ENCODE measurements around the gene MRGPRX3.
"Not testable (repeated sequence)": the region's sequence is repeated elsewhere in the genome, so short reads cannot be mapped to it uniquely, and the experiment has no call there.

Gene MRGPRX3

DNA sequence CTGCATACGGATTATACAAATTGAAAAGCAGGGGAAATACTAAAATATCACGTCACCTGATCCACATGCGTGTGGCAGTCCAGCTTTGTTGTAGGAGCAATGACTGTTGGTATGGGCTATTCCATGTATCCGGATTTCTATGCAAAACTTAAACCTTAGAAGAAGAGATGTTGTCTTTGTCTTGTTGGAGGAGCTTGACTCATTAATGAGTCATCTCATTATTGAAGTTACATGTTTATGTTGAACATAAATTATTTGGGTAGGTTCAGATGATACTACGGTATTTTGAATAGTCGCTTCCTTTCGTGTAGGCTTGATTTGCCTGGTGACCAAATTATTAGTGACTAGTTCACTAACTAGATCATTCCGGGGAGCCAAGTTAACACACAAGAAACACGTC is 25.7 kb upstream of the MRGPRX3 start:
- Histone ChIP-seq H3K4me3 (IDR thresholded peaks at IDR 0.05; ENCODE audit: insufficient read depth, low read depth, low read length) (no peak overlapping the region), H3K9ac (no peak overlapping the region), H3K36me3 (ENCODE audit: insufficient read depth) (no peaks in the 10 kb centered on the region; the same call in 1 of the 2 replicates), H3K4me2 (peak overlapping the region; percentile 64; the same call in 1 of the 2 replicates), H4K20me1 (ENCODE audit: insufficient read depth) (no peaks in the 10 kb centered on the region), H3K27ac (no peak overlapping the region), H3K79me2 (ENCODE audit: insufficient read depth, low read depth) (peaks cover 20% of the 10 kb centered on the region), H3K4me1 (ENCODE audit: low read depth, poor library complexity, severe bottlenecking) (peaks cover 17% of the 10 kb centered on the region), H3K27me3 (ENCODE audit: insufficient read depth, low read depth) (no peaks in the 10 kb centered on the region), H2AFZ (ENCODE audit: low read depth) (no peak overlapping the region)
- TF ChIP-seq, protein P1, sequence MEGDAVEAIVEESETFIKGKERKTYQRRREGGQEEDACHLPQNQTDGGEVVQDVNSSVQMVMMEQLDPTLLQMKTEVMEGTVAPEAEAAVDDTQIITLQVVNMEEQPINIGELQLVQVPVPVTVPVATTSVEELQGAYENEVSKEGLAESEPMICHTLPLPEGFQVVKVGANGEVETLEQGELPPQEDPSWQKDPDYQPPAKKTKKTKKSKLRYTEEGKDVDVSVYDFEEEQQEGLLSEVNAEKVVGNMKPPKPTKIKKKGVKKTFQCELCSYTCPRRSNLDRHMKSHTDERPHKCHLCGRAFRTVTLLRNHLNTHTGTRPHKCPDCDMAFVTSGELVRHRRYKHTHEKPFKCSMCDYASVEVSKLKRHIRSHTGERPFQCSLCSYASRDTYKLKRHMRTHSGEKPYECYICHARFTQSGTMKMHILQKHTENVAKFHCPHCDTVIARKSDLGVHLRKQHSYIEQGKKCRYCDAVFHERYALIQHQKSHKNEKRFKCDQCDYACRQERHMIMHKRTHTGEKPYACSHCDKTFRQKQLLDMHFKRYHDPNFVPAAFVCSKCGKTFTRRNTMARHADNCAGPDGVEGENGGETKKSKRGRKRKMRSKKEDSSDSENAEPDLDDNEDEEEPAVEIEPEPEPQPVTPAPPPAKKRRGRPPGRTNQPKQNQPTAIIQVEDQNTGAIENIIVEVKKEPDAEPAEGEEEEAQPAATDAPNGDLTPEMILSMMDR (conservative IDR thresholded peaks at IDR 0.05; ENCODE audit: low read depth, low read length), result no peak

- no peaks in the 10 kb centered on the region for H3K36me3 ChIP-seq (ENCODE audit: insufficient read depth)
- H3K4me1 ChIP-seq (ENCODE audit: low read depth, poor library complexity, severe bottlenecking), result peaks cover 17% of the 10 kb centered on the region
- no peaks in the 10 kb centered on the region for H3K27me3 ChIP-seq (ENCODE audit: insufficient read depth, low read depth)
- no peak overlapping the region for H3K27ac ChIP-seq
- no peaks in the 10 kb centered on the region for H4K20me1 ChIP-seq (ENCODE audit: insufficient read depth)
- peaks cover 20% of the 10 kb centered on the region for H3K79me2 ChIP-seq (ENCODE audit: insufficient read depth, low read depth)
- no peak overlapping the region for H3K9ac ChIP-seq
- H3K4me3 ChIP-seq (IDR thresholded peaks at IDR 0.05; ENCODE audit: insufficient read depth, low read depth, low read length), result no peak overlapping the region
- no peak overlapping the region for H2AFZ ChIP-seq (ENCODE audit: low read depth)
- TF ChIP-seq, protein P1 (conservative IDR thresholded peaks at IDR 0.05; ENCODE audit: low read depth, low read length), result no peak
- H3K4me2 ChIP-seq, result no peak overlapping the region
These were observed 24.1 kb upstream of the MRGPRX3 start for GRCh38 chr11:18108254-18108653.

GRCh38 chr11:18111005-18111404 is 21.4 kb upstream of the MRGPRX3 start:
- peaks cover 6% of the 10 kb centered on the region for H3K4me1 ChIP-seq (ENCODE audit: low read depth, poor library complexity, severe bottlenecking)
- H2AFZ ChIP-seq (ENCODE audit: low read depth), result no peak overlapping the region
- no peak overlapping the region for H3K4me3 ChIP-seq (IDR thresholded peaks at IDR 0.05; ENCODE audit: insufficient read depth, low read depth, low read length)
- H3K36me3 ChIP-seq (ENCODE audit: insufficient read depth), result no peaks in the 10 kb centered on the region
- H3K27me3 ChIP-seq (ENCODE audit: insufficient read depth, low read depth), result no peaks in the 10 kb centered on the region
- no peaks in the 10 kb centered on the region for H4K20me1 ChIP-seq (ENCODE audit: insufficient read depth)
- TF ChIP-seq, protein P1 (conservative IDR thresholded peaks at IDR 0.05; ENCODE audit: low read depth, low read length), result no peak
- H3K4me2 ChIP-seq, result no peak overlapping the region
- H3K27ac ChIP-seq, result no peak overlapping the region
- no peaks in the 10 kb centered on the region for H3K79me2 ChIP-seq (ENCODE audit: insufficient read depth, low read depth)
- H3K9ac ChIP-seq, result no peak overlapping the region

DNA sequence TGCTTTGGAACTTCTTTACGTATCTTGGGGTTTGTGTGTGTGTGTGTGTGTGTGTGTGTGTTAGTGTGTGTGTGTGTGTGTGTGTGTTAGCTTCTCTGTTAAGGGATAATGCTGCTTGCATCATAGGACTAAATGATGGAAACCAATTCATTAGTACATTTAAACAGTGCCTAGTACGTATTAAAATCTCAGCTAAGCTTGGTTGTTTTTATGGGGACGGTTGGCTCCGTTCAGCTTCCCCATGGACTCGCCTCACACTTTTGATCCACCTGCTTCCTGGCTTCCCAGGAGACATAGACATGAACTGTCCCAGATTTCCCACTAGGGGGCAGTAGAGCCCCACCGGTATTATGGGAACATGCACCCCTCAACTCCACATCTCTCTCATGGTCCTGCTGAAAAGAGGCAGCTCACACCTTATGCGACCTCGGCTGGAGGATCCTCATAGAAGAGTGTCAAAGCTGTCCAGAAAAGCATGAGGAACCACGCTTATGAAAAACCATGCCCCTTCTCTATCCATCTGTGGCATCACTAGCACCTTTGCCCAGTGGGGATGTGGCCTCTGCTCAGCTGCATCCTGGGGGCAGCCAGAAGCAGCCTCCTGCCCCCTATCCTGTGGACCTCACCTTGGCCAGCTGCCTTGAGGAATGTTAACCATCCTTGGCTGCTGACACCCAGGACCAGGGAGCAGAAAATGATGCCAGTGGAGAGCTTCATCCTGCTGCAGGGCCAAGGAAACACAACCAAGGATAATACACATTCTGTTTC is 16.8 kb upstream of the MRGPRX3 start:
- Histone ChIP-seq H3K4me3 (IDR thresholded peaks at IDR 0.05; ENCODE audit: insufficient read depth, low read depth, low read length) (no peak overlapping the region), H3K4me2 (no peak overlapping the region), H4K20me1 (ENCODE audit: insufficient read depth) (no peaks in the 10 kb centered on the region), H3K9ac (no peak overlapping the region), H3K79me2 (ENCODE audit: insufficient read depth, low read depth) (no peaks in the 10 kb centered on the region), H3K4me1 (ENCODE audit: low read depth, poor library complexity, severe bottlenecking) (no peaks in the 10 kb centered on the region), H3K36me3 (ENCODE audit: insufficient read depth) (no peaks in the 10 kb centered on the region), H3K27ac (no peak overlapping the region), H2AFZ (ENCODE audit: low read depth) (peak overlapping the region; percentile 48), H3K27me3 (ENCODE audit: insufficient read depth, low read depth) (no peaks in the 10 kb centered on the region)
- TF ChIP-seq, protein P1 (conservative IDR thresholded peaks at IDR 0.05; ENCODE audit: low read depth, low read length), result peak; percentile 92

GRCh38 chr11:18121331-18121828 is 11.0 kb upstream of the MRGPRX3 start:
- not testable (repeated sequence) for H3K79me2 ChIP-seq (ENCODE audit: insufficient read depth, low read depth); H3K4me1 ChIP-seq (ENCODE audit: low read depth, poor library complexity, severe bottlenecking); H3K27me3 ChIP-seq (ENCODE audit: insufficient read depth, low read depth); H3K9ac ChIP-seq; H3K4me2 ChIP-seq; H3K4me3 ChIP-seq (IDR thresholded peaks at IDR 0.05; ENCODE audit: insufficient read depth, low read depth, low read length); H2AFZ ChIP-seq (ENCODE audit: low read depth); H4K20me1 ChIP-seq (ENCODE audit: insufficient read depth); H3K27ac ChIP-seq; H3K36me3 ChIP-seq (ENCODE audit: insufficient read depth)

DNA sequence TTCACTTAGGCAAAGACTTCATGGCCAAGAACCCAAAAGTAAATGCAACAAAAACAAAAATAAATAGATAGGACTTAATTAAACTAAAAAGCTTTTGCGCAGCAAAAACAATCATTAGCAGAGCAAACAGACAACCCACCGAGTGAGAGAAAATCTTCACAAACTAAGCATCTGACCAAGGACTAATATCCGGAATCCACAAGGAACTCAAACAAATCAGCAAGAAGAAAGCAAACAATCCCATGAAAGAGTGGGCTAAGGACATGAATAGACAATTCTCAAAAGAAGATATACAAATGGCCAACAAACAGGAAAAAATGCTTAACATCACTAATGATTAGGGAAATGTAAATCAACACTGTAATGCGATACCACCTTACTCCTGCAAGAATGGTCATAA is 1.3 kb upstream of the MRGPRX3 start:
- not testable (repeated sequence) for H3K79me2 ChIP-seq (ENCODE audit: insufficient read depth, low read depth); H3K36me3 ChIP-seq (ENCODE audit: insufficient read depth); H3K4me2 ChIP-seq; H2AFZ ChIP-seq (ENCODE audit: low read depth); H3K27ac ChIP-seq; H4K20me1 ChIP-seq (ENCODE audit: insufficient read depth); H3K27me3 ChIP-seq (ENCODE audit: insufficient read depth, low read depth); H3K9ac ChIP-seq; H3K4me1 ChIP-seq (ENCODE audit: low read depth, poor library complexity, severe bottlenecking); H3K4me3 ChIP-seq (IDR thresholded peaks at IDR 0.05; ENCODE audit: insufficient read depth, low read depth, low read length)
